Liver (tissue), 9 donors: ENCODE results near the gene MARCHF11. TPM values are rescaled to one million over a fixed set of nuclear protein-coding genes. Genes with fewer than 3 reads are reported as not detected.

Experiments
- DNase-seq: peaks from one replicate; pipeline ENCODE4 v3.0.0-alpha.2; 2017; ENCODE audit warnings: low spot score
- H3K27ac ChIP-seq, 2 donors: one replicate each; pipeline ENCODE4 v1.7.0; 2013; ENCODE audit warnings: inconsistent platforms in 2 of 2, low read length in 2 of 2, control low read depth in 1 of 2, low read depth in 1 of 2, mild to moderate bottlenecking in 1 of 2
- H3K27me3 ChIP-seq, 4 donors: one replicate each; pipeline versions ENCODE4 v1.6.1 to v1.7.0; 2013; ENCODE audit warnings: low read length in 3 of 4, inconsistent platforms in 1 of 4, mild to moderate bottlenecking in 1 of 4, moderate library complexity in 1 of 4; ENCODE audit not compliant: control insufficient read depth in 4 of 4, insufficient read depth in 4 of 4
- H3K36me3 ChIP-seq, 4 donors: one replicate each; pipeline versions ENCODE4 v1.6.1 to v1.7.0; 2013; ENCODE audit warnings: low read length in 3 of 4, mild to moderate bottlenecking in 3 of 4, low read depth in 1 of 4, moderate library complexity in 1 of 4; ENCODE audit not compliant: control insufficient read depth in 4 of 4, insufficient read depth in 3 of 4
- H3K4me1 ChIP-seq, 4 donors: one replicate each; pipeline versions ENCODE4 v1.6.1 to v1.7.0; 2013; ENCODE audit warnings: low read length in 3 of 4, mild to moderate bottlenecking in 3 of 4, moderate library complexity in 1 of 4; ENCODE audit not compliant: control insufficient read depth in 4 of 4, insufficient read depth in 4 of 4
- H3K4me3 ChIP-seq, 3 donors: one replicate each; pipeline versions ENCODE4 v1.6.1 to v1.7.0; 2013; ENCODE audit warnings: low read length in 3 of 3, control low read depth in 1 of 3, low read depth in 1 of 3, mild to moderate bottlenecking in 1 of 3
- H3K9ac ChIP-seq, 2 donors: one replicate each; pipeline ENCODE4 v1.7.0; 2013; ENCODE audit warnings: low read length in 2 of 2, mild to moderate bottlenecking in 2 of 2, moderate library complexity in 2 of 2, control low read depth in 1 of 2, low read depth in 1 of 2
- H3K9me3 ChIP-seq, 4 donors: one replicate each; pipeline versions ENCODE4 v1.6.1 to v1.7.0; 2013; ENCODE audit warnings: low read length in 3 of 4; ENCODE audit not compliant: control insufficient read depth in 4 of 4
- EGR1 ChIP-seq, 2 donors: IDR thresholded peaks; 2 replicates each; pipeline ENCODE4 v1.6.1; 2016 to 2018; ENCODE audit warnings: antibody characterized with exemption in 2 of 2, low read depth in 2 of 2
- FOXA2 ChIP-seq: IDR thresholded peaks from 2 replicates; pipeline ENCODE4 v1.6.1; 2016; ENCODE audit warnings: antibody characterized with exemption
- GABPA ChIP-seq, 2 donors: IDR thresholded peaks in 1 of 2; conservative IDR thresholded peaks in 1 of 2; 2 replicates each; pipeline ENCODE4 v1.6.1; 2016; ENCODE audit warnings: antibody characterized with exemption in 2 of 2, mild to moderate bottlenecking in 1 of 2, moderate library complexity in 1 of 2
- HNF4A ChIP-seq, 2 donors: conservative IDR thresholded peaks; 2 replicates each; pipeline ENCODE4 v1.6.1; 2016; ENCODE audit warnings: antibody characterized with exemption in 2 of 2, mild to moderate bottlenecking in 2 of 2
- HNF4G ChIP-seq: IDR thresholded peaks from 2 replicates; pipeline ENCODE4 v1.6.1; 2016; ENCODE audit warnings: antibody characterized with exemption
- JUND ChIP-seq, 2 donors: IDR thresholded peaks; 2 replicates each; pipeline ENCODE4 v1.6.1; 2016; ENCODE audit warnings: antibody characterized with exemption in 2 of 2
- NR2F2 ChIP-seq: IDR thresholded peaks from 2 replicates; pipeline ENCODE4 v1.6.1; 2016; ENCODE audit warnings: antibody characterized with exemption
- RAD21 ChIP-seq, 2 donors: IDR thresholded peaks; 2 replicates each; pipeline ENCODE4 v1.6.1; 2016; ENCODE audit warnings: antibody characterized with exemption in 2 of 2, mild to moderate bottlenecking in 2 of 2
- RXRA ChIP-seq, 2 donors: IDR thresholded peaks; 2 replicates each; pipeline ENCODE4 v1.6.1; 2017 to 2018; ENCODE audit warnings: antibody characterized with exemption in 2 of 2, mild to moderate bottlenecking in 1 of 2
- SP1 ChIP-seq: IDR thresholded peaks from 2 replicates; pipeline ENCODE4 v1.6.1; 2018; ENCODE audit warnings: antibody characterized with exemption, mild to moderate bottlenecking
- TAF1 ChIP-seq: conservative IDR thresholded peaks from 2 replicates; pipeline ENCODE4 v1.6.1; 2016; ENCODE audit warnings: antibody characterized with exemption, mild to moderate bottlenecking
- ZBTB33 ChIP-seq: IDR thresholded peaks from 2 replicates; pipeline ENCODE4 v1.6.1; 2016; ENCODE audit warnings: antibody characterized with exemption
- WGBS: extraction: QIAGEN DNeasy Blood & Tissue Kit; methylation state at CpG from one replicate; pipeline ENCODE4 v1.1.7; 2013; 5-methylcytosine and 5-hydroxymethylcytosine counted together
- polyA plus RNA-seq, 2 donors: library from polyadenylated mRNA; stranded (reverse) in 1 of 2; unstranded in 1 of 2; fragments of 200-250 nt in 1 of 2; fragments of >200 nt in 1 of 2; fragmentation: Nextera tagmentation in 1 of 2; extraction: Ambion mirVana in 1 of 2; gene quantifications; one replicate each; pipeline versions ENCODE4 v1.2.1 to v1.2.3, GENCODE V29; 2013 to 2015
- total RNA-seq, 2 donors: library from RNA; depleted of rRNA; stranded (reverse); fragments of >200 nt; gene quantifications; one replicate each; pipeline ENCODE4 v1.2.3, GENCODE V29; 2014
- TF ChIP-seq, protein P1 (sequence below): IDR thresholded peaks from 2 replicates; pipeline ENCODE4 v1.6.1; 2016; ENCODE audit warnings: antibody characterized with exemption, mild to moderate bottlenecking
- TF ChIP-seq, protein P2 (sequence below): IDR thresholded peaks from 2 replicates; pipeline ENCODE4 v1.6.1; 2016; ENCODE audit warnings: antibody characterized with exemption
- TF ChIP-seq, protein P3 (sequence below): IDR thresholded peaks from 2 replicates; pipeline ENCODE4 v1.6.1; 2016; ENCODE audit warnings: antibody characterized with exemption
- donor health status: healthy.
- donor health status: healthy.
- donor health status: healthy.
- donor health status: healthy.
- donor health status: healthy.

Gene MARCHF11
- total and polyA plus RNA-seq, 4 donors: 0.05 TPM; not detected in 3

- H3K27me3 ChIP-seq: no peaks in the 10 kb centered on the region
- H3K9me3 ChIP-seq: no peaks in the 10 kb centered on the region
- H3K27ac ChIP-seq: no peak overlapping the region
- no peak overlapping the region for H3K9ac ChIP-seq
- H3K36me3 ChIP-seq: no peaks in the 10 kb centered on the region
- DNase-seq: no peak
- no peak overlapping the region for H3K4me3 ChIP-seq
- no peaks in the 10 kb centered on the region for H3K4me1 ChIP-seq
- WGBS: 43% methylated on average over 4 of the region's 4 CpGs
- TF ChIP-seq ZBTB33 (no peak), FOXA2 (no peak), SP1 (no peak), EGR1 (IDR thresholded peaks at IDR 0.05; ENCODE audit: low read depth in 2 of 2) (no peak), HNF4G (no peak), GABPA (IDR thresholded peaks at IDR 0.05 in 1 of 2, conservative IDR thresholded peaks at IDR 0.05 in 1 of 2) (no peak), JUND (IDR thresholded peaks at IDR 0.05) (no peak), RAD21 (IDR thresholded peaks at IDR 0.05) (no peak)
- TF ChIP-seq, protein P1, sequence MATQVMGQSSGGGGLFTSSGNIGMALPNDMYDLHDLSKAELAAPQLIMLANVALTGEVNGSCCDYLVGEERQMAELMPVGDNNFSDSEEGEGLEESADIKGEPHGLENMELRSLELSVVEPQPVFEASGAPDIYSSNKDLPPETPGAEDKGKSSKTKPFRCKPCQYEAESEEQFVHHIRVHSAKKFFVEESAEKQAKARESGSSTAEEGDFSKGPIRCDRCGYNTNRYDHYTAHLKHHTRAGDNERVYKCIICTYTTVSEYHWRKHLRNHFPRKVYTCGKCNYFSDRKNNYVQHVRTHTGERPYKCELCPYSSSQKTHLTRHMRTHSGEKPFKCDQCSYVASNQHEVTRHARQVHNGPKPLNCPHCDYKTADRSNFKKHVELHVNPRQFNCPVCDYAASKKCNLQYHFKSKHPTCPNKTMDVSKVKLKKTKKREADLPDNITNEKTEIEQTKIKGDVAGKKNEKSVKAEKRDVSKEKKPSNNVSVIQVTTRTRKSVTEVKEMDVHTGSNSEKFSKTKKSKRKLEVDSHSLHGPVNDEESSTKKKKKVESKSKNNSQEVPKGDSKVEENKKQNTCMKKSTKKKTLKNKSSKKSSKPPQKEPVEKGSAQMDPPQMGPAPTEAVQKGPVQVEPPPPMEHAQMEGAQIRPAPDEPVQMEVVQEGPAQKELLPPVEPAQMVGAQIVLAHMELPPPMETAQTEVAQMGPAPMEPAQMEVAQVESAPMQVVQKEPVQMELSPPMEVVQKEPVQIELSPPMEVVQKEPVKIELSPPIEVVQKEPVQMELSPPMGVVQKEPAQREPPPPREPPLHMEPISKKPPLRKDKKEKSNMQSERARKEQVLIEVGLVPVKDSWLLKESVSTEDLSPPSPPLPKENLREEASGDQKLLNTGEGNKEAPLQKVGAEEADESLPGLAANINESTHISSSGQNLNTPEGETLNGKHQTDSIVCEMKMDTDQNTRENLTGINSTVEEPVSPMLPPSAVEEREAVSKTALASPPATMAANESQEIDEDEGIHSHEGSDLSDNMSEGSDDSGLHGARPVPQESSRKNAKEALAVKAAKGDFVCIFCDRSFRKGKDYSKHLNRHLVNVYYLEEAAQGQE: no peak
- TF ChIP-seq, protein P2, sequence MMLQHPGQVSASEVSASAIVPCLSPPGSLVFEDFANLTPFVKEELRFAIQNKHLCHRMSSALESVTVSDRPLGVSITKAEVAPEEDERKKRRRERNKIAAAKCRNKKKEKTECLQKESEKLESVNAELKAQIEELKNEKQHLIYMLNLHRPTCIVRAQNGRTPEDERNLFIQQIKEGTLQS: no peak
These were observed 51.6 kb downstream of the MARCHF11 start for GRCh38 chr5:16127865-16128544.

- no peaks in the 10 kb centered on the region for H3K4me1 ChIP-seq
These were observed 59.0 kb downstream of the MARCHF11 start for GRCh38 chr5:16120579-16120978.

GRCh38 chr5:16119790-16120189, 59.8 kb downstream of the MARCHF11 start:
- peaks cover 0 to 2% (median 0%) of the 10 kb centered on the region in 4 donors for H3K27me3 ChIP-seq
- DNase-seq: no peak
- WGBS: 83% methylated on average over 4 of the region's 4 CpGs
- no peaks in the 10 kb centered on the region for H3K9me3 ChIP-seq
- no peak overlapping the region for H3K9ac ChIP-seq
- H3K27ac ChIP-seq: no peak overlapping the region
- no peak overlapping the region for H3K4me3 ChIP-seq
- no peaks in the 10 kb centered on the region for H3K36me3 ChIP-seq
- H3K4me1 ChIP-seq: no peaks in the 10 kb centered on the region
- TF ChIP-seq RAD21 (IDR thresholded peaks at IDR 0.05): no peak
- TF ChIP-seq HNF4G: no peak
- TF ChIP-seq, protein P3, sequence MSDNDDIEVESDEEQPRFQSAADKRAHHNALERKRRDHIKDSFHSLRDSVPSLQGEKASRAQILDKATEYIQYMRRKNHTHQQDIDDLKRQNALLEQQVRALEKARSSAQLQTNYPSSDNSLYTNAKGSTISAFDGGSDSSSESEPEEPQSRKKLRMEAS: no peak
- TF ChIP-seq HNF4A (conservative IDR thresholded peaks at IDR 0.05): no peak
- no peak for TF ChIP-seq FOXA2
- no peak for TF ChIP-seq TAF1
- TF ChIP-seq JUND (IDR thresholded peaks at IDR 0.05): no peak
- TF ChIP-seq ZBTB33: no peak
- no peak for TF ChIP-seq NR2F2
- no peak for TF ChIP-seq GABPA (IDR thresholded peaks at IDR 0.05 in 1 of 2, conservative IDR thresholded peaks at IDR 0.05 in 1 of 2)
- TF ChIP-seq RXRA (IDR thresholded peaks at IDR 0.05): no peak

More at GRCh38 chr5:16120579-16120978, 59.0 kb downstream of the MARCHF11 start:
- Histone ChIP-seq H3K27ac (no peak overlapping the region), H3K36me3 (no peaks in the 10 kb centered on the region), H3K4me3 (no peak overlapping the region), H3K9ac (no peak overlapping the region), H3K9me3 (no peaks in the 10 kb centered on the region), H3K27me3 (peaks cover 0 to 2% (median 0%) of the 10 kb centered on the region in 4 donors)
- TF ChIP-seq, protein P3: no peak
- TF ChIP-seq HNF4G (no peak), FOXA2 (no peak), NR2F2 (no peak)
- 56% methylated on average over 3 of the region's 3 CpGs for WGBS
- no peak for DNase-seq
